HUES64 (cell line): ENCODE results near the gene CACNA1C.
"Not testable (repeated sequence)": the region's sequence is repeated elsewhere in the genome, so short reads cannot be mapped to it uniquely, and the experiment has no call there.

Experiments
- H3K27ac ChIP-seq: 2 replicates; pipeline ENCODE4 v1.7.0; 2013; ENCODE audit warnings: low read depth, low read length, inconsistent platforms
- H3K27me3 ChIP-seq: 2 replicates; pipeline ENCODE4 v1.6.1; 2013; ENCODE audit warnings: mild to moderate bottlenecking, low read length; ENCODE audit not compliant: insufficient read depth
- H3K36me3 ChIP-seq: 2 replicates; pipeline ENCODE4 v1.6.1; 2013; ENCODE audit warnings: mild to moderate bottlenecking, low read length; ENCODE audit not compliant: insufficient read depth
- H3K4me1 ChIP-seq: 2 replicates; pipeline ENCODE4 v1.6.1; 2013; ENCODE audit warnings: mild to moderate bottlenecking, low read length, moderate library complexity; ENCODE audit not compliant: insufficient read depth
- H3K4me3 ChIP-seq: 2 replicates; pipeline ENCODE4 v1.5.1; 2013; ENCODE audit warnings: mild to moderate bottlenecking, low read length, moderate library complexity
- H3K9ac ChIP-seq: 2 replicates; pipeline ENCODE4 v1.6.1; 2013; ENCODE audit warnings: mild to moderate bottlenecking, low read depth, low read length
- H3K9me3 ChIP-seq: 2 replicates; pipeline ENCODE4 v1.6.1; 2013; ENCODE audit warnings: low read depth, low read length; ENCODE audit not compliant: insufficient read depth
- WGBS: fragments of 150-250, 120-280 bp; methylation state at CpG from one replicate; pipeline ENCODE4 v1.1.7; 2013; ENCODE audit warnings: missing lambda C conversion rate; 5-methylcytosine and 5-hydroxymethylcytosine counted together

Gene CACNA1C

DNA sequence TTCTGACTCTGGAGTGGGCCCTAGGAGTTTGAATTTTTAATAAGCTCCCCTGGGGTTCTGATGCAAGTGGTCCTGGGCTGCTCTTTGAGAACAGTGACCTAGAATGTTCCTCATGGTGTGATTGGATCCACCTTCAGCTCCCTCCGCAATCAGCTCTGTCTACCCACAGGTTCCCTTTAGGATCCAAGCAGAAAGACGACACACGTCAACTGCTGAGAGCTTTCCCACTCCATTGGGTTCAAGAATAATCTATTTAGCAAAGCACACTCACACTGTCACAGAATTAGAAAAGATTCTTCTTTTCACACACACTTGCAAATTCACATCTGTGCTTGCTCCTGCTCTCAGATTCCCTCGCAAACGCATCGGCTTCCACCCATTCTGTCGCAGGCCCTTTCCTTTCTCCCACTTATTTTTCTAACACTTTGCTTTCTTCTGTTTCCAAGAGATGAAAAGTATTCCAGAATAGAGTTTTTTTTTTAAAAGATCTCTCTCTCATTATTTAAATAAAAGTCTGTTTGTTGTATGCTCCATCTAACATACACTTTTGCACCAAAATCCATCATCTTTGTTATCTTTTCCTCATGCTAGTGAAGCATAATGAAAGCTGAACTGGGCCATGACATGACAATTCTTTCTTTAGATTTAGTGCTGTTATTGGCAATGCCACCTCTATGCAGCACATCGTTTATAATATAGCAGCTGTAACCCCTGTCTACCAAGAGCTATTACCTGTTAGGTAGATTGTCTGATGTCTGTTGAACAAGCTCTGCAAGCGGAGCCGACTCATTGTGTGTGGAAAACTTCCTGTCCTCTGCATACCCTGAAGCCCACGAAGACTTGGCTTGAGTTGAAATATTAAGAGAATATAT, 73.1 kb downstream of the CACNA1C start:
- Histone ChIP-seq H3K27ac (no peak overlapping the region), H3K27me3 (no peaks in the 10 kb centered on the region), H3K36me3 (no peaks in the 10 kb centered on the region), H3K4me3 (no peak overlapping the region), H3K4me1 (no peaks in the 10 kb centered on the region), H3K9me3 (no peaks in the 10 kb centered on the region), H3K9ac (no peak overlapping the region)
- WGBS = 92% methylated on average over 11 of the region's 11 CpGs

DNA sequence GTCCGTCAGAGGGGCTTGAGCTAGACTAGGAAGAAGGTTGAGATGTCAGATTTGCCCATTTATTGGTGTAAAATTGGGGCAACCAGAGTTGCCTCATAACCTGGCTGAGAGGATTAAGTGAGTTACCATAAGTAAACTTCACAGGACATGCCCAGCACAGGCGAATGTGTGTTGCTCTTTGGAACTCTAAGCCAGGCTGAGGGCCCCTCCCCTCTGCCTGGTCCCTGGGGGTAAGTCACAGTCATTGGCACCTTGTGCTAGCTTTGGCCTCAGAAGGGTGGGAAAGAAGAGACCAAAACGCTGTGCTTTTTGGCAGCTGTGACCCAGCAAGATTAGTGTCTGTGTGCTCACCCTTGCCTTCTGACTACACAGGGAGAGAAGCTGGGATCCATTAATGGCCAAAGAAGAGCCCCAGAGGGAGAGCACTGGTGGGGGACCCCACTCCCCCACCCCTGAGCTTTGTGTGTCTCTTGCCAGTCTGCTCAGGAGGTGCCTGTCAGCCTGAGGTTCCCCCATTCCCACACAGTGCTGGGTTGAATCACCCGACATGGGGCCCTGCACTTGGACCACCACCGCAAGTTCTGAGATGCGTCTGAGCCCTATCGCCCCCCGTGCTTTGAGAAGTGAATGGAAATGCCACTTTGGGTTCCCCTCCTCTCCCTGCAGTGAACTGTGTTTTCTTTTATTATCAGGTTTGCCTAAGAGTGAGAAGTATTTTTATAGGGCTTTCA, 74.1 kb downstream of the CACNA1C start:
- Histone ChIP-seq H3K27me3 (no peaks in the 10 kb centered on the region), H3K4me1 (no peaks in the 10 kb centered on the region), H3K9me3 (no peaks in the 10 kb centered on the region), H3K27ac (no peak overlapping the region), H3K36me3 (no peaks in the 10 kb centered on the region), H3K9ac (no peak overlapping the region), H3K4me3 (no peak overlapping the region)
- 86% methylated on average over 8 of the region's 8 CpGs for WGBS

DNA sequence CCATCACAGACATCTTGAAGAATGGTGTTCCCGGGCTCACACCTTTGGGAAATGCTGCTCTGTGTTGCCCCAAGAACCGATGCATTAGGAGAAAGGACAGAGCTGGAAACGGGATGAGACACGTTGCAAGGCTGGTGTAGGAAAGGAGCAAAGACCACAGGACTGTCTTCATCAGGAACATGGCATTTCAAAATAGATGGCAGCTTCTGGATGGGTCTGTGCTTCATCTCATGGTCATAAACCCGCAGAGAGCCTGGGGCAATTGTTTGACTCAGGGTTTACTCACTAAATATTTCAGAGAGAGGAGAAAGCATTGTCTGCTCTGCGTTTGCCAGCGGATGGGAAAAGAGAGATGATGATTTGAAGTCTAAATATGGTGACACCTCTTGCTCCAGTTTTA, 76.3 kb downstream of the CACNA1C start:
- no peak overlapping the region for H3K9ac ChIP-seq
- H3K4me1 ChIP-seq = no peaks in the 10 kb centered on the region
- no peak overlapping the region for H3K4me3 ChIP-seq
- no peaks in the 10 kb centered on the region for H3K36me3 ChIP-seq
- H3K27me3 ChIP-seq = no peaks in the 10 kb centered on the region
- H3K27ac ChIP-seq = no peak overlapping the region
- no peaks in the 10 kb centered on the region for H3K9me3 ChIP-seq
- 93% methylated on average over 7 of the region's 7 CpGs for WGBS

- Histone ChIP-seq H3K9ac (peak overlapping the region; percentile 55; the same call in 1 of the 2 replicates), H3K4me3 (peak overlapping the region; percentile 30)
- H3K27me3 ChIP-seq, H3K27ac ChIP-seq, H3K36me3 ChIP-seq, H3K9me3 ChIP-seq, H3K4me1 ChIP-seq: not testable (repeated sequence)
- WGBS = 45% methylated on average over 18 of the region's 37 CpGs
These were observed 83.1 kb downstream of the CACNA1C start for GRCh38 chr12:2135661-2136418.

DNA sequence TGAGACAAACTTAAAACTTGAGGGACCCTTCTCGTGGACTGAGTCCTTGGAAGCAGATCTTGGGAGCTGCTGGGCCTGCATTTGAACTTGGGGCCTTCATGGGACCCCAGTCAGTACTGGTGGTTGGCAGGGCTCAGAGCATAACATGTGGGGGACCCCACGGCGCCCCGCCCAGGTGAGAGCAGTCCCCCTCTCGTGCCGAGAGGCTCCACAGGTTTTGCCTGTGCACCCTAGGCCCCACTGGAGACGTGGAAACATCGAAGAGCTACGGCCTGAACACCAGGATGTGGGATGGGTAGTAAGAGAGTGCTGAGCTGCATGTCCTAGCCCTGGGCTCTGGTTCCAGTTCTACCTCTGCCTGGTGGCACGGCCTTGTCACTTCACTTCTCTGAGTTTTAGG, 84.1 kb downstream of the CACNA1C start:
- WGBS = 97% methylated on average over 10 of the region's 10 CpGs
- Histone ChIP-seq H3K27ac (no peak overlapping the region), H3K4me3 (no peak overlapping the region), H3K9ac (no peak overlapping the region), H3K27me3 (no peaks in the 10 kb centered on the region), H3K36me3 (no peaks in the 10 kb centered on the region), H3K4me1 (peaks cover 4% of the 10 kb centered on the region), H3K9me3 (no peaks in the 10 kb centered on the region)

GRCh38 chr12:2137711-2138110, 84.9 kb downstream of the CACNA1C start:
- 88% methylated on average over 10 of the region's 10 CpGs for WGBS
- Histone ChIP-seq H3K4me3 (no peak overlapping the region), H3K4me1 (peaks cover 4% of the 10 kb centered on the region), H3K9me3 (no peaks in the 10 kb centered on the region), H3K27me3 (no peaks in the 10 kb centered on the region), H3K27ac (no peak overlapping the region), H3K36me3 (no peaks in the 10 kb centered on the region), H3K9ac (no peak overlapping the region)

DNA sequence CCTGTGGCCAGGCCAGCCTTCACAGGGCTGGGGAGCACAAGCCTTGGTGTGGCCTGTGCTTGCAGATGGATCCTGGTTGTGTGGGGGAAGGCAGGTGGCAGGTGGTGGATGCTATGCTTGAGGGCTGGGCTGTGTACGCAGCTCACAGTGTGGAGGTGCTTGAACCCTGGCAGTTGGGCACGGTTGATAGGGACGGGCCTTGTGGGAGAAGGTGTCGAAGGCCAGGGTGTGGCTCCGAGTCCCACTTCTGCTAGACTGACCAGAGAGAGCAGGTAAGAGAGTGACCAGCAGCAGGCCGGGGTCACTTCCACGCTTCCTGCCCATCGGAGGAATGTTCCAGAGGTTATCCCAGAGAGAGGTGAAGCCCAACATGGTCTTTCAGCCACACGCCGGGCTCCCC, 85.5 kb downstream of the CACNA1C start:
- Histone ChIP-seq H3K9ac (no peak overlapping the region), H3K4me3 (no peak overlapping the region), H3K4me1 (peaks cover 4% of the 10 kb centered on the region), H3K36me3 (no peaks in the 10 kb centered on the region), H3K27ac (no peak overlapping the region), H3K27me3 (no peaks in the 10 kb centered on the region), H3K9me3 (no peaks in the 10 kb centered on the region)
- WGBS = 94% methylated on average over 10 of the region's 10 CpGs

DNA sequence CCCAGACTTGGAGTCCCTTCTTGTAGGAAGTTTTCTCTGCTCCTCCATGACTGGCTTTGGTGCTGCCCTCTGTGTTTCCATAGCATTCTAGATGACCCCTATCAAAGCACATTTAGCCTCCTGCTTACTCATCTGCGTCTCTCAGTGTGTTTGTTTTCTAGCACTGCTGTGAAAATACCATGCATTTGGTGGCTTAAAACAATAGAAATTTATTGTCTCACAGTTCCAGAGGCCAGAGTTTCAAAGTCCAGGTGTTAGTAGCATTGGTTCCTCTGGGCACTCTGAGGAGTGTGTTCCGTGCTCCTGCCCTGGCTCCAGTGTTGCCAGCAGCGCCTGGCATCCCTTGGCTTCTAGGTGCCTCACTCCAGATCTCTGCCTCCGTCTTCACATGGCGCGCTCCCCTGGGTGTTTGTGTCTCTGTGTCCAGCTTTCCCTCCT, 86.1 kb downstream of the CACNA1C start:
- no peaks in the 10 kb centered on the region for H3K9me3 ChIP-seq
- no peaks in the 10 kb centered on the region for H3K27me3 ChIP-seq
- WGBS = 96% methylated on average over 6 of the region's 6 CpGs
- H3K4me1 ChIP-seq = peaks cover 4% of the 10 kb centered on the region
- no peaks in the 10 kb centered on the region for H3K36me3 ChIP-seq
- H3K27ac ChIP-seq = no peak overlapping the region
- H3K9ac ChIP-seq = no peak overlapping the region
- no peak overlapping the region for H3K4me3 ChIP-seq

GRCh38 chr12:2139651-2140050, 86.9 kb downstream of the CACNA1C start:
- H3K4me1 ChIP-seq = peaks cover 4% of the 10 kb centered on the region
- WGBS = 90% methylated on average over 10 of the region's 10 CpGs

GRCh38 chr12:2140858-2141519, 88.2 kb downstream of the CACNA1C start:
- Histone ChIP-seq H3K4me1 (peaks cover 4% of the 10 kb centered on the region), H3K27ac (no peak overlapping the region), H3K27me3 (no peaks in the 10 kb centered on the region), H3K36me3 (no peaks in the 10 kb centered on the region), H3K9ac (no peak overlapping the region), H3K9me3 (no peaks in the 10 kb centered on the region), H3K4me3 (no peak overlapping the region)
- WGBS = 93% methylated on average over 9 of the region's 9 CpGs

More at GRCh38 chr12:2139651-2140050, 86.9 kb downstream of the CACNA1C start:
- Histone ChIP-seq H3K9ac (no peak overlapping the region), H3K27ac (no peak overlapping the region), H3K36me3 (no peaks in the 10 kb centered on the region), H3K27me3 (no peaks in the 10 kb centered on the region), H3K9me3 (no peaks in the 10 kb centered on the region), H3K4me3 (no peak overlapping the region)
